Measurements from ENCODE around the gene FPGS.

- TF ChIP-seq, protein P1, sequence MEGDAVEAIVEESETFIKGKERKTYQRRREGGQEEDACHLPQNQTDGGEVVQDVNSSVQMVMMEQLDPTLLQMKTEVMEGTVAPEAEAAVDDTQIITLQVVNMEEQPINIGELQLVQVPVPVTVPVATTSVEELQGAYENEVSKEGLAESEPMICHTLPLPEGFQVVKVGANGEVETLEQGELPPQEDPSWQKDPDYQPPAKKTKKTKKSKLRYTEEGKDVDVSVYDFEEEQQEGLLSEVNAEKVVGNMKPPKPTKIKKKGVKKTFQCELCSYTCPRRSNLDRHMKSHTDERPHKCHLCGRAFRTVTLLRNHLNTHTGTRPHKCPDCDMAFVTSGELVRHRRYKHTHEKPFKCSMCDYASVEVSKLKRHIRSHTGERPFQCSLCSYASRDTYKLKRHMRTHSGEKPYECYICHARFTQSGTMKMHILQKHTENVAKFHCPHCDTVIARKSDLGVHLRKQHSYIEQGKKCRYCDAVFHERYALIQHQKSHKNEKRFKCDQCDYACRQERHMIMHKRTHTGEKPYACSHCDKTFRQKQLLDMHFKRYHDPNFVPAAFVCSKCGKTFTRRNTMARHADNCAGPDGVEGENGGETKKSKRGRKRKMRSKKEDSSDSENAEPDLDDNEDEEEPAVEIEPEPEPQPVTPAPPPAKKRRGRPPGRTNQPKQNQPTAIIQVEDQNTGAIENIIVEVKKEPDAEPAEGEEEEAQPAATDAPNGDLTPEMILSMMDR (IDR thresholded peaks at IDR 0.05), result no peak
- no peak for TF ChIP-seq POLR2A (IDR thresholded peaks at IDR 0.05)
Observed at GRCh38 chr9:127789179-127789578, 13.5 kb upstream of the FPGS start.
